ENCODE measurements around the gene CD164.

The CD164 gene

GRCh38 chr6:109381747-109382575 lies at the start of gene CD164:
TSS of gene CD164 (minus strand) at chr6:109382467. CDS start at chr6:109382378, 89 bp downstream.
- peak within 1 kb of the TSS; percentile 92 for H3K4me3 Mint-ChIP-seq
- H3K36me3 Mint-ChIP-seq (ENCODE audit: low read depth), result peaks cover 51% of the 10 kb centered on the region
- DNase-seq, result peak; percentile 87
- no peaks in the 10 kb centered on the region for H3K27me3 Mint-ChIP-seq
- peaks cover 47% of the 10 kb centered on the region for H3K4me1 Mint-ChIP-seq (ENCODE audit: low read depth)
- no peaks in the 10 kb centered on the region for H3K9me3 Mint-ChIP-seq
- H3K27ac Mint-ChIP-seq, result peak within 1 kb of the TSS; percentile 100

DNA sequence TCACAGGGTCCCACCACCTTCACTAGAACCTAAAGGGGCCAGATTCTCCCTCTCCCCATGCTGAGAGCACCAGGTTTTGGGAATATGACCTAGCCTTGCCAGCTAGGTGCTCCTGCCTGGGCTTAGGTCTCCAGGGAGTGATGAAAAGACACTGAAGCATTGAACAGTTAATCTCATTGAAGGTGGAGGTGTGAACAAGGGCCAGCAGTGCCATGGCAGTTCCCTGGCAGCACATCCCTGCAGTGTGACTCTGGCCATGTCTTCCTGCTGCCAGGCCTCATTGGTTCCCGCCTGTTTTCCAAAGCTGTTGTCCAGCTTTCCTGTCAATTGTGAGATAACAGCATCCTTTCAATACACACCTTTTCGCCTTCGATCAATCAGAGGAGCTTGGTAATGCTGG lies 47.2 kb upstream of the CD164 start:
- no peaks in the 10 kb centered on the region for H3K9me3 Mint-ChIP-seq

GRCh38 chr6:109428889-109429477 lies 46.7 kb upstream of the CD164 start:
- H3K9me3 Mint-ChIP-seq, result no peaks in the 10 kb centered on the region
- DNase-seq, result no peak
- H3K27me3 Mint-ChIP-seq, result no peaks in the 10 kb centered on the region
- H3K27ac Mint-ChIP-seq, result no peak overlapping the region
- H3K36me3 Mint-ChIP-seq (ENCODE audit: low read depth), result no peaks in the 10 kb centered on the region
- peaks cover 3% of the 10 kb centered on the region for H3K4me1 Mint-ChIP-seq (ENCODE audit: low read depth)
- H3K4me3 Mint-ChIP-seq, result no peak overlapping the region

More for the DNA sequence above, 47.2 kb upstream of the CD164 start:
- Mint-ChIP-seq H3K27me3 (no peaks in the 10 kb centered on the region), H3K4me1 (ENCODE audit: low read depth) (peaks cover 3% of the 10 kb centered on the region), H3K36me3 (ENCODE audit: low read depth) (no peaks in the 10 kb centered on the region), H3K4me3 (no peak overlapping the region), H3K27ac (no peak overlapping the region)
- DNase-seq, result no peak

DNA sequence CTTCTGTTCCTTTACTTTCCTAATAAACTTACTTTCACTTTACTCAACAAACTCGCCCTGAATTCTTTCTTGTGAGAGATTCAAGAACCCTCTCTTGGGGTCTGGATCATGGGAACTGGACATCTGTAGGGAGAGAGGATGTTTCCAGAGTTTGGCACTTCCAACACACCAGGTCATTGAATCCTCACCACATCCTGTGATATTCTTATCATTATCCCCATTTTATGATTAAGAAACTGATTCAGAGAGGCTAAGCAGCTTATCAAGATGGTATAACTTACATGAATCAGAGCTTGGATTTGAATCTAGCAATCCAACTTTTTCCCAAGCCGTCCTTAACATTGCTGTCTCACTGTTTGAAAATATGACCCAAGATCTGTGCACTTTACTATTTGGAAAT lies 42.7 kb upstream of the CD164 start:
- H3K4me3 Mint-ChIP-seq, result no peak overlapping the region
- no peaks in the 10 kb centered on the region for H3K36me3 Mint-ChIP-seq (ENCODE audit: low read depth)
- peaks cover 3% of the 10 kb centered on the region for H3K4me1 Mint-ChIP-seq (ENCODE audit: low read depth)
- no peaks in the 10 kb centered on the region for H3K9me3 Mint-ChIP-seq
- DNase-seq, result no peak
- no peaks in the 10 kb centered on the region for H3K27me3 Mint-ChIP-seq
- no peak overlapping the region for H3K27ac Mint-ChIP-seq

GRCh38 chr6:109421184-109421583 lies 38.9 kb upstream of the CD164 start:
- Mint-ChIP-seq H3K4me3 (no peak overlapping the region), H3K4me1 (ENCODE audit: low read depth) (peaks cover 3% of the 10 kb centered on the region), H3K27ac (no peak overlapping the region), H3K9me3 (no peaks in the 10 kb centered on the region), H3K36me3 (ENCODE audit: low read depth) (no peaks in the 10 kb centered on the region), H3K27me3 (no peaks in the 10 kb centered on the region)
- no peak for DNase-seq

GRCh38 chr6:109420751-109421150 lies 38.5 kb upstream of the CD164 start:
- no peak overlapping the region for H3K4me3 Mint-ChIP-seq
- H3K27ac Mint-ChIP-seq, result no peak overlapping the region
- no peak for DNase-seq
- no peaks in the 10 kb centered on the region for H3K9me3 Mint-ChIP-seq
- peaks cover 1% of the 10 kb centered on the region for H3K4me1 Mint-ChIP-seq (ENCODE audit: low read depth)
- no peaks in the 10 kb centered on the region for H3K27me3 Mint-ChIP-seq
- H3K36me3 Mint-ChIP-seq (ENCODE audit: low read depth), result no peaks in the 10 kb centered on the region

DNA sequence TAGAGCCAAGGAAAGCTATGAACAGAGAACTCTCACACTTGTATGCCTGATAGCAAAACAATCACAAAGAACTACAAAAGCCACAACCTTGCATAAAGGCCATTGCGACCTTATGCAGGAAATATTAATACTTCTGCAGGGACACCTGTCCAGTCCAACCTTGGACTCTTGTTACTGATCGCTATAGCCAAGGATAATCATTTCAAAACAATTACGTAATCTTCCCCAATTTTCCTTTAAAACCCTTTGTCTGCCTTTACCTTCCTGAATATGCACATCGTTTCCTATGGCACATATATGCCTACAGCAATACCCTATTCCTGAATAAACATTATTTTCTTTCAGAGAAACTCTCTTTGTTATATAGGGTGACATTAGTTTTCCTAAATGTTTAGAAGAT lies 35.4 kb upstream of the CD164 start:
- no peak overlapping the region for H3K4me3 Mint-ChIP-seq
- H3K36me3 Mint-ChIP-seq (ENCODE audit: low read depth), result no peaks in the 10 kb centered on the region
- no peaks in the 10 kb centered on the region for H3K4me1 Mint-ChIP-seq (ENCODE audit: low read depth)
- DNase-seq, result no peak
- no peak overlapping the region for H3K27ac Mint-ChIP-seq
- H3K27me3 Mint-ChIP-seq, result no peaks in the 10 kb centered on the region
- no peaks in the 10 kb centered on the region for H3K9me3 Mint-ChIP-seq

DNA sequence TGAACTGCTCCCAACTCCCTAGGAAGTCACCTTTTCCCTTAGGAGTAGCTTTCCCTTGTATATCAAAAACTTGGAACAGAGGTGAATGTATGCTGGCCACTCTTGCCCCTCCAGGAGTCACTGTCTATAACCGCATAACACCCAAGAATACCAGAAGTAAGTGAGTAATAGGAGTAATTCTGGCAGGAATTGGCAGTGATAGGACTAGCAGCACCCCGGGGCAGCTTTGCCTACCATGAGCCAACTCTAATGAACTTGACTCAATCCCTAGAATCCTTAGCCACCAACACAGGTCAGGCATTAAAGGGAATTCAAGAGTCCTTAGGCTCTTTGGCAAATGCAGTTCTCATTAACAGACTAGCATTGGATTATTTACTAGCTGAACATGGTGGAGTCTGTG lies 28.8 kb upstream of the CD164 start:
- H3K9me3 Mint-ChIP-seq, result no peaks in the 10 kb centered on the region

GRCh38 chr6:109406196-109406595 lies 23.9 kb upstream of the CD164 start:
- Mint-ChIP-seq H3K36me3 (ENCODE audit: low read depth) (no peaks in the 10 kb centered on the region), H3K27ac (no peak overlapping the region), H3K4me3 (no peak overlapping the region), H3K9me3 (no peaks in the 10 kb centered on the region), H3K4me1 (ENCODE audit: low read depth) (no peaks in the 10 kb centered on the region), H3K27me3 (peaks cover 3% of the 10 kb centered on the region)
- DNase-seq, result no peak

More for the DNA sequence above, 28.8 kb upstream of the CD164 start:
- no peak overlapping the region for H3K27ac Mint-ChIP-seq
- no peaks in the 10 kb centered on the region for H3K36me3 Mint-ChIP-seq (ENCODE audit: low read depth)
- peaks cover 3% of the 10 kb centered on the region for H3K27me3 Mint-ChIP-seq
- H3K4me3 Mint-ChIP-seq, result no peak overlapping the region
- DNase-seq, result no peak
- no peaks in the 10 kb centered on the region for H3K4me1 Mint-ChIP-seq (ENCODE audit: low read depth)

DNA sequence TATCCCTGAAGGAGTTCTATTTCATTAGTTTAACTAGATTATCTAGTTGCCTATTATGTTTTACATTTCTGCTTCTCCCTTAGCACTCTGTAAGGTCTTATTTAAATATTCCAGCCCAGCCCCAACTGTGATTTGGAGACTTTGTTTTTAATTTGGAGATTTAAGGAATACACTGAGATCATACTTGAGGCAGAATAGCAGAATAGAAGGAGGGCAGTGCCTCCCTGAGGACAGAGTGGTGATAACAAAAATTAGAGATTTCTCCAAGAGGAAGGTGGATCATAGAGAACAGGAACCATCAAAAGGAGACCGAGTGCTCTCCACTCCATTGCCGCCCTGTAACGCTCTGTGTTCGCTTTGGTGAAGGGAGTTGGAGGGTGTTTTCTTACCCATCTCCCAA lies 14.8 kb upstream of the CD164 start:
- no peaks in the 10 kb centered on the region for H3K27me3 Mint-ChIP-seq
- no peaks in the 10 kb centered on the region for H3K36me3 Mint-ChIP-seq (ENCODE audit: low read depth)
- no peak overlapping the region for H3K27ac Mint-ChIP-seq
- no peak for DNase-seq
- no peak overlapping the region for H3K4me3 Mint-ChIP-seq
- H3K4me1 Mint-ChIP-seq (ENCODE audit: low read depth), result peaks cover 6% of the 10 kb centered on the region
- no peaks in the 10 kb centered on the region for H3K9me3 Mint-ChIP-seq

DNA sequence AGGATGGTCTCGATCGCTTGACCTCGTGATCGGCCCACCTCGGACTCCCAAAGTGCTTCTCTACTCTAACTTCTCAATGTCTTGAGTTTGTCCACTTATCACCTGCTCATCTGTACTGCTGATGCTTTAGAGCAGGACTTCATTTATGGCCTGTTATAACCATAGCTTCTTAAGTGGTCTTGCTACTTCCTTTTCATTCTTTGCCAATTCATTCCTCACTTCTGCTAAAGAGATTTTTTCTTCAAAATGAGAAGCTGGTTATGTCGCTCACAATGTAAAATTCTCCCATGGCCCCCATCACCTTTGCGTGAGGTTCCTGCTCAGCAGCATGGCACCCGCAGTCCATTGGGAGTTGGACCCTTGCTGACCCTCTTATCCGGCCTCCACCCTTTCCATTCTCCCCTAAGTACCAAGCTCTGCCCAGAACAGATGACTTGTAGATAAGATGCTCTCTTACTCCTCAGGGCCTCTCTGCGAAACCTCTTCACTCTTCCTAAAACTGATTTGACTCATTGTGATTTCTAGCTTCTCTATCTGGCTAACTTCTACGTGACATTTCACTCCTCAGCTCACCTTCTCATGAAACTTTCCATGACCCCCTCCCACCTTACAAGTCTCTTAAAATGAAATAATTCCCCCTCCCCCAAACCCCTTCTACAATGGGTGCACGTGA lies 13.9 kb upstream of the CD164 start:
- no peak overlapping the region for H3K27ac Mint-ChIP-seq
- H3K9me3 Mint-ChIP-seq, result no peaks in the 10 kb centered on the region
- H3K27me3 Mint-ChIP-seq, result no peaks in the 10 kb centered on the region
- peaks cover 13% of the 10 kb centered on the region for H3K4me1 Mint-ChIP-seq (ENCODE audit: low read depth)
- H3K36me3 Mint-ChIP-seq (ENCODE audit: low read depth), result no peaks in the 10 kb centered on the region
- H3K4me3 Mint-ChIP-seq, result no peak overlapping the region
- DNase-seq, result no peak

GRCh38 chr6:109393886-109394281 lies 11.6 kb upstream of the CD164 start:
- H3K36me3 Mint-ChIP-seq (ENCODE audit: low read depth), result no peaks in the 10 kb centered on the region
- no peak for DNase-seq
- no peak overlapping the region for H3K27ac Mint-ChIP-seq
- no peaks in the 10 kb centered on the region for H3K9me3 Mint-ChIP-seq
- no peak overlapping the region for H3K4me3 Mint-ChIP-seq
- H3K27me3 Mint-ChIP-seq, result no peaks in the 10 kb centered on the region
- peaks cover 18% of the 10 kb centered on the region for H3K4me1 Mint-ChIP-seq (ENCODE audit: low read depth)

- H3K36me3 Mint-ChIP-seq (ENCODE audit: low read depth), result no peaks in the 10 kb centered on the region
- H3K27ac Mint-ChIP-seq, result no peak overlapping the region
- no peak for DNase-seq
- H3K9me3 Mint-ChIP-seq, result no peaks in the 10 kb centered on the region
- H3K27me3 Mint-ChIP-seq, result no peaks in the 10 kb centered on the region
- peaks cover 18% of the 10 kb centered on the region for H3K4me1 Mint-ChIP-seq (ENCODE audit: low read depth)
- no peak overlapping the region for H3K4me3 Mint-ChIP-seq
Observed at GRCh38 chr6:109393157-109393885, 11.1 kb upstream of the CD164 start.

DNA sequence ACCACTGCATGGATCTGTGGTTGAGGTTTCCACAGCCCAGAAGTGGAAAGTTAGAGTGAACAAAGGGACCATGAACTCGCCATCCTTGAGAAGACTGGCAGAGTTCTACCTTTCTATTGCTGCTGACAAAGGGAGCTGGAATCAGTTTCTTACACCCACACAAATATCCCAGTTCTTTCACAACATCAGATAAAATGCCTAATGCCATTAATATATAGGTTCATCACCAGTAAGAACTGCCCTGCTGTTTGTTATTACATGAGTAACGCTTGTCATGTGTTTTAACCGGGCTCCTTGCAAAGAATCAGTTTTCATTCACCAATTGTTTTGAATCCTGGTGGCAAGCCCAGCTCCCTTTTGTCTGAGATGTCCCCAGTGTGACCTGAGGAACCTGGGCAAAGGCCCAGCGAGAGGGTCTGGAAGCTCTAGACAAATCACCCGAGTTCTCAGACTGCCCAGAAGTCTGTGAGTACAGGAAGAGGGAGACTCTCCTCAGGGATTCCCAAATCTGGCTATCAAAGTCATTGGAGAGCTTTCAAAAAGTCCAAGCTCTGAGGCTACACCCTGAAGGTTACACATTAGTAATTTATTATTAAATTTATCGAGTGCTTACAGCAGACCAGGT lies 7.5 kb upstream of the CD164 start:
- no peak for DNase-seq
- H3K9me3 Mint-ChIP-seq, result no peaks in the 10 kb centered on the region
- H3K4me3 Mint-ChIP-seq, result no peak overlapping the region
- H3K27ac Mint-ChIP-seq, result no peak overlapping the region
- no peaks in the 10 kb centered on the region for H3K27me3 Mint-ChIP-seq
- peaks cover 14% of the 10 kb centered on the region for H3K4me1 Mint-ChIP-seq (ENCODE audit: low read depth)
- no peaks in the 10 kb centered on the region for H3K36me3 Mint-ChIP-seq (ENCODE audit: low read depth)

Measured in activated T-cell treated with anti-CD3 and anti-CD28 coated beads, Interleukin-2, amount 50 U/mL, for 24 hours (primary cell).